ENCODE data around the gene ANO10.

The ANO10 gene

DNA sequence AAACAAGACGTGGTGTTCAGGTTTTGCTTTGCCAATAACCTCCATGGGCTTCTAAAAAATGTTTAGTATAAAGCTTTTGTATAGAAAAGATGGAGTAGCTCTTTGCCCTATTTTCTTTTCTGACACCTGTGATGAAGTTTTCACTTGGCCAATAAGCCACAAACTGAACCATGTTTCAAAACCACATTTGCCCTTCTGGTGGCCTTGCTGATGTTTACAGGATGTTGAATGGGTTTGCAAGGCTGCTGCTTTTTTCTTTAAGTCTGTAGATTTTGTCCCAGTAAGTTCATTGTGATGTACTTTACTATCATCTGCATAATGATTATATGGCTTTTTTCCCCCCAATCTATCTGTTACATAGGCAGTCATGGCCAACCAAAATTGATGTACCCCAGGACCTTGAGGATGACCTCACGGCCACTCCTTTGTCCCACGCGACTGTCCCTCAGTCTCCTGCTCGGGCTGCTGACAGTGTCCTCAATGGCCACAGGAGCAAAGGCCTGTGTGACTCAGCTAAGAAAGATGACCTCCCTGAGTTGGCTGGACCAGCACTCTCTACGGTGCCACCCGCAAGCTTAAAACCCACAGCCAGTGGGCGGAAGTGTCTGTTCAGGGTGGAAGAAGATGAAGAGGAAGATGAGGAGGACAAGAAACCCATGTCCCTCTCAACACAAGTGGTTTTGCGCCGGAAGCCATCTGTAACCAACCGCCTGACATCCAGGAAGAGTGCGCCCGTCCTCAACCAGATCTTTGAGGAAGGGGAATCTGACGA, 274.6 kb downstream of the ANO10 start:
- DNase-seq = no peak
- intact Hi-C loops (cut with DNase I) = no loop called here

DNA sequence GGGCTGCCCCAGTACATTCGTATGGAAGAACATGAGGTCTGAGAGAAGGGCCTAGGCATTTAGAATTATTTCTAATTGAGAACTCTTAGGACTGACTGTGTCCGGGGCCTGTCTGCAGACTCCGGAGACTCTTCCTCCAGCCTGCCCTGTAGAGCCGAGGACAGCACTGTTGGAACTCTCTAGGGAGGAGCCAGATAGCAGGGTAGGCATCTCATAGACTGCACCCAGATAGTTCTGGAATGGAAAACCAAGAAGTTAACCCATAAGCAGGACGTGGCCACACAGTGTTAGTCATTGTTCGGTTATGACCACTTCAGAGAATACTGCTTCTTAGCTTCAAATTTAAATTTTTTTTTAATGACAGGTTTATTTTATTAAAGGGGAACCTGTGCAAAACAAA, 275.9 kb downstream of the ANO10 start:
- no peak for DNase-seq
- intact Hi-C loops (cut with DNase I) = no loop called here

DNA sequence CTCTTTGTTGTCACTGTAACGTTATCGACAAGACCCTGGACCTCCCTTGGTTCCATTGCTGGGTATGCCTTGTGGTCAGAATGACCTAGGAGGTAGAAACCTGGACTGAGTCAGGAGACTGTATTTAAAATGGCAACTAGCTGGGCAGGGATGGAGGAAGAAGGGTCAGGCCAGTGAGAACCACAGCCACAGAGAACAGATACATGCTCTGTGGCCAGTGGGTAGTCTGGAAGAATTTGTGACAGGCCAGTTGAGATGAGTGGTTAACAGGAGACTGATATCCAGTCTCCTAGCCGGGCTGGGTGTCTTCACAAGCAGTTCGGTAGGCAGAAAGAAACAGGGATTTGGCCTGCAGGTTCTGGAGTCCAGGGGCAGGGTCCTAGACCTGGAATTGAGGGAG, 276.6 kb downstream of the ANO10 start:
- no peak for DNase-seq
- intact Hi-C loops (cut with DNase I) = no loop called here

DNA sequence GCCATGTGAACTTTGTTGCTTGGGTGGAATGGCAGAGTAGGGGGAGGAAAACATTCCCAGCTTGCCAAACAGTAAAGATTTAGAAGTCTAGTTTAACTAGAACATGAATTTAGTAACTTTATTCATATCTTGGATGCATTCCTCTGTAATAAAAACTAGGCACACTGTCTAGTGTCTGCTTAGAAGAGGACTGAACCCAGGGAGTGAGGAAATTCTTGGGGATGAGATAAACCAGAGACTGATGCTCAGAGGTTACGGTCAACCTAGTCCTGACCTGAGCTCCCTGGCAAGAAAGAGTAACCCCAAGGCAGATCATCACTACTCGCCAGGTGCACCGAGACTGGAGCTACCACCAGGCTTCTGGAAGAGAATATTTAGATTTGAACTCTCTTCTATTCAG, 277.3 kb downstream of the ANO10 start:
- intact Hi-C loops (cut with DNase I) = no loop called here
- DNase-seq = no peak

DNA sequence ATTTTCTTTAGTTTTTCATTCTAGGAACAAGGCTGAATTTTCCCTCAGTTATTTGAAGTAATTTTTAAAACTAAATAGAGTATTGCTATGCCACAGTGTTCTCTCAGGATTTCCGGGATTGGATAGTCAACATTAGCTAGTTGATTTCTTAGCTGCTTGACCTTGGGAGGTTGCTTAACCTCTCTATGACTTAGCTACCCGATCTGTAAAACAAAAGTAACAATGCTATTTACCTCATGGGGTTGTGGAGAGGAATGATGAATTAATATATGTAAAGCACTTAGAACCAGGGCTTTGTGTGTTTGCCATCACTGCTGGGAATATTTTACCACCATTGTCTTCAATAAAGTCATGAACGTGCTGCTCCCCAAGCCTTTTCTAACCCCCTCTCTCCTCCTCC, 278.0 kb downstream of the ANO10 start:
- DNase-seq = no peak
- intact Hi-C loops (cut with DNase I) = no loop called here

DNA sequence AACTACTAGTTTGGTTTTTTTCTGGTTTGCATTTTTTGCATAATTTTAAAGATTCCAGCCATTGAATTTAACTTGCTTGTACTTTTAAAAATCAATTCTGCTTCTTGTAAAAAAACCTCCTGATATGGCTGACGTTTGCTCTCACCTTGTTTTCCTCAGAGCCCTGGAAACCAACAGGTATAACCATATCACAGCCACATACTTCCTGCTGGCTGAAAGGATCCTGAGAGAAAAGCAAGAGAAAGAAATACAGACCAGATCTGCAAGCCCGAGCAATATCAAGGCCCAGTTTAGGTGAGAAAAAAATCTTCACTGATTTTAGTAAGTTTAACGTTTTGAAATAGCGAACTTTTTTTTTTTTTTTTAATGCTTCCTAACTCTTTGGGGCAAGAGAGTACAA, 278.6 kb downstream of the ANO10 start:
- no peak for DNase-seq
- intact Hi-C loops (cut with DNase I) = no loop called here

DNA sequence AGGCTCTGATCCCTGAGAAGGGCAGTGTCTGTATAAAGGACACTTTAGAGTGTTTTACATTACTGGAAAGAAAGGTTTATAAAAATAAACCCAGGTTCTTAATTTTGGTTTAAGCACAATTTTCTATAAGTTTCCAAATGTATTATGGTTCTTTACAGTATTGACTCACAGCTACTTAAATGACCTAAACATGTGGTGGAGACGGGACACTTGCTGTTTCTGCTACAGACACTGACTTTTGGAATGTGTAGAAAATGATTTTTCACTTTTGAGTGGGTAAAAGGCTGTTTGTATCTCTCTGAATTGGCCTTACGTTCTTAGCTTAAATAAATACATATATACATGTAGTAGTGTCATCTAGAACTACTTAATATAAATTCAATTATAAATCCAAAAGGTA, 280.0 kb downstream of the ANO10 start:
- intact Hi-C loops (cut with DNase I) = no loop called here

DNA sequence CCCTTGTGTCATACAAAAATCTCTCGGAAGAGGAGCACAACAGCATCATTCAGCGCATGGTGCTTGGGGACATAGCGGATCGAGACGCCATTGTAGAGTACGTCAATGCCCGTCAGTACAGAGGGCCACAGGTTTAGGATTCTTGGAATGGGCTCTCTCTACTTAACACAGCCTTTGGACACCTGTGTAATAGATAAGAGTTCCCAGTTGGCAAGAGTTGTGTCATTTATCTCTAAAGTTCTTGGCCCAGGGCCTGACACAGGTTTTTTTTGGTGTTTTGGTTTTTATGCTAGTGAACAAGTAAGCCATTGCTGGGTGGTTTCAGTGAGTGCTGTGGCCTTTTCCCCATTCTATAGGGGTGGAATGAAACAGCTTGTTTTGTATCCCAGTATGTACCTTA, 281.4 kb downstream of the ANO10 start:
- no peak for DNase-seq
- intact Hi-C loops (cut with DNase I) = no loop called here

More for the DNA sequence above, 280.0 kb downstream of the ANO10 start:
- DNase-seq = no peak

DNA sequence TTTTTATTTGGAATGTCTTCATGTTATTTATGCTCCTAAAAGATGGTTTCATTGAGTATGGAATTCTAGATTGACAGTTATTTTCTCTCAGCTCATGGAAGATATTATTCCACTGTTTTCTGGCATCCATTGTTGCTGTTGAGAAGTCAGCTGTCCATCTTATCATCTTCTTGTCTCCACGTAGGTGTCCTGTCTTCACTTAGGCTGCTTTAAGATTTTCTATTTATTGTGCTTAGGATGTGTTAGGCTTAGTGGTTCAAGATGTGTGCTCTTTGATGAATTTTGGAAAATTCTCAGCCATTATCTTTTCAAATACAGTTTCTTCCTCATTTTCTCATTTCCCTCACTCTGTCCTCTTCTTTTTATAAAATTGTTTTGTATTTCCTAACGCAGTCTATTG, 283.5 kb downstream of the ANO10 start:
- no peak for DNase-seq
- intact Hi-C loops (cut with DNase I) = no loop called here

DNA sequence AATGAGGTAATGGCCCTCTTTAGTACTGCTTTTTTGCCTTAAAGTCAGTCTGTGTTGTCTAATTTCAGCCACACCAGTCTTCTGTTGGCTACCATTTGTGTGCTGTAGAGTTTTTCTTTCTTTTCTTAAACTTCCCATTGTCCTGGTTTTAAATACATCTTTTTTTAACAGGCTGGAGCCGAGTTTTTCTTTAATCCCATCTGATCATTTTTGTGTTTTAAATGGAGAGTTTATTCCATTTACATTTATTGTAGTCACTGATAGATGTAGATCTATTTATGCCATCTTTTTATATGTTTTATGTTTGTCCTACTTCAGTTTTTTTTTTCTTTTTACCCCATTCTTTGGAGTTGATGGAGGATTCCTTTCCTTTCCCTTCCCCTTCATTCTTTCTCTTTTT, 286.0 kb downstream of the ANO10 start:
- no peak for DNase-seq
- intact Hi-C loops (cut with DNase I) = no loop called here

DNA sequence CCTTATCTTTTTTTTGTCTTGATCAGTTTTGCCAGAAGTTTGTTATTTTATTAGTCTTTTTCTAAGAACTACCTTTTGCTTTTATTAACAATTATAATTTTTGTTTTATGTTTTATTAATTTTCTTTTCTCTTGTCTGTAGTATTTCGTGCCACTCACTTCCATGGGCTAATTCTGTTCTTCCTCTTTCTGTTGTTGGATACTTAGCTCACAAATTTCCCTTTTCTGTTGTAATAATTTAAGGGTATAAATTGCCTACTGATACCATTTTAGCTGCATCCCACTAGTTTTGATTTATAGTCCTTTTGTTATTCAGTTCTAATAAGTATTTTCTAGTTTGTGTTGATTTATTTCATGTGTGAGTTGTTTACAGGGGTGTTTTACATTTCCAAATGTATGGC, 286.8 kb downstream of the ANO10 start:
- intact Hi-C loops (cut with DNase I) = no loop called here
- no peak for DNase-seq

DNA sequence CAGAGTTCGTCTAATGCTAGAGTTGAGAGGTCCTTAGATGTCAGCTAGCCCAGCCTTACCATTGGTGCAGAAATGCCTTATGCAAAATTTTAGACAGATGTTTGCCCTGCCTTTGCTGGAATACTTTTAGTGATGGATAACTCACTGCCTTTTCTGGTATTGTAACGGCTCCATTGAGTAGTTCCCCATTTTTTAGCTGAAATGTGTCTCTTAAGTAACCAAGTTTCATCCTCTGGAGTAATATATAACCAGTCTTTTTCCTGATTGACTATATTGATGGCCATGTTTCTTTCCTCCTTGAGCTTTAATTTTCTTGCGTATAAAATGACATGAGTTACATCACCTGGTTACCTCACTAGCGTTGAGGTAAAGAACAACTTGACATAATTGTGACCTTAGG, 290.4 kb downstream of the ANO10 start:
- no peak for DNase-seq
- intact Hi-C loops (cut with DNase I) = no loop called here

DNA sequence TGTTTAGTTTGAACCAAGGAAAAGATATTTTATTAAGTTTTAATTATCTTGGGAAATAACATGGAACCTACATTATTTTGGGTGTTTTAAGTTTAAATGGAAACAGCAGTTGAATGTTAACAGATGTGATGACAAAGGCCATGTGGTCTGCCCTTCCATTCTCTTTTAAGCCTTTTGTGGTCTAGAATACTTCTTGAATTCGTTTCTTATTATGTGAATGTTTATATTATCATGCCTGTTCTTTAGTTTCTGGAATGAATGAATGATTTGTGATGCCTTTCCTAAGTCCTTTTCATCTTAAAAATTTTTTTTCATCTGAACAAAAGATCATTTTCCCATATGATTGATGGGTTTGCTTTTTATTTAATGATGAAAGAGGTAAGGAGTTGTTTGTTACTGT, 290.8 kb downstream of the ANO10 start:
- no peak for DNase-seq
- intact Hi-C loops (cut with DNase I) = no loop called here

DNA sequence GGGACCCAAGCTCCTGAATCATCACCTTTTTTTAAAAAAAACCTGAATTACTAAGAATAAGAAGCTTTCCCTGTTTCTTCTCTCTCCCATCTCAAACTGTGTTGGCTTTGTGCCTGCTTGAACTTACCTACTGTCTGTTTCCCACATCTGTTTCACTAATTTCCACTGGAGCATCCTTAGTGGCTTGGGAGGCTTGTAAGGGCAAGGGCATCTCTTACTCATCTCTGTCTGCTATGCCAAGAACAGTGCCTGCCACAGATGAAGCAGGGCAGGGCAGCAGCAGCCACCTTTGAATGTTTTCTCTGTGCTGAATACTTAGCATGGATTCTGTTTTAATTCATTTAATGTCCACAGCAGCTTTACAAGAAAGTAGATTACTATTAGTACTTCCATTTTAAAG, 293.2 kb downstream of the ANO10 start:
- intact Hi-C loops (cut with DNase I) = no loop called here

DNA sequence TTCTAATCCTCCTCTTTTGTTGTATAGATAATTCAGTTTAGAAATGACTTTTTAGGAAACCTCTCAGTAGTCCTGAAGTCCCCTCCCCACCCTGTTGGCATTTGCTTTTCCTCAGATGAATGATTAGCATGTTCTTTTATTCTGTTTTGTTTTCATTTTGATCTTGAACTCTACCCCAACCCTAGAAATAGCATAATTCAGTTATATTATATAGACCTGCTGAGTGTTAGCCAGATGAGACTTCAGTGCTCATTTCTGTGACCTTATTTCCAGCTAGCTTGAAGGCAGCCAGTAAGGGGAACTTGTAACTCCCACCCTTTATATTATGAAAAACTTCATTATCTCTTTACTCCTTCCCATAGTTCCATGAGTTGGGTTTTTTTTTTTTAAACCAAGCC, 294.2 kb downstream of the ANO10 start:
- DNase-seq = no peak
- intact Hi-C loops (cut with DNase I) = no loop called here

More for the DNA sequence above, 293.2 kb downstream of the ANO10 start:
- no peak for DNase-seq

DNA sequence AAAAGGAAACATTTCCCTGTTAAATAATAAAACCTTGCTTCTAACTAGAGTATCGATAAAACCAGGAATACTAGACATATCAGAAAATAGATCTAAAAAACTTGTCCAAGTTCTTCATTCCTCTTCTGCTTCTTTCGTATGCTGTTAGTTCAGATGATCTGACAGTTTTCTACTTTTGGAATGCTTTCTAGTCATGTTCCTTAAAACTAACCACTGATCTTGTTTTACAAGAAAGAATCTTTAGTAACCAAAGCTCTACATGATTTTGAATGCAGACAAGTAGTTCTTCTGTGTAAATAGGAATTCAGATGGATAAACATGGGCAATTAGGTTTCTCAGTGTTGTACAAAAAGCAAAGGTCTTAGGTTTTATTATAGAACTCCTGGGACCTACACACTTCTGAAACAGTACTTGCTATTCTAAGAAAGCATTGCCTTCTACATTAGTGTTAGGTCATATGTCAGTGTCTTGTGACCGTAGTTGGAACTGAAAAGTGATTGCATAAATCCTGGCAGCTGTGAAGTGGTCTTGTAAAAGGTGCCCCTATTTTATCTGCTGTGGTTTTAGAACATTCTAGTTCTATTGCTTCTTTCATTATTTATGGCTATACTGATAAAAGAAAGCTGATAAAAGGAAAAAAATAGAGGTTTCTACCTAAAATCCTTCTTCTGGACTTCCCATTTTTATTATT, 294.8 kb downstream of the ANO10 start:
- DNase-seq = no peak
- intact Hi-C loops (cut with DNase I) = no loop called here

DNA sequence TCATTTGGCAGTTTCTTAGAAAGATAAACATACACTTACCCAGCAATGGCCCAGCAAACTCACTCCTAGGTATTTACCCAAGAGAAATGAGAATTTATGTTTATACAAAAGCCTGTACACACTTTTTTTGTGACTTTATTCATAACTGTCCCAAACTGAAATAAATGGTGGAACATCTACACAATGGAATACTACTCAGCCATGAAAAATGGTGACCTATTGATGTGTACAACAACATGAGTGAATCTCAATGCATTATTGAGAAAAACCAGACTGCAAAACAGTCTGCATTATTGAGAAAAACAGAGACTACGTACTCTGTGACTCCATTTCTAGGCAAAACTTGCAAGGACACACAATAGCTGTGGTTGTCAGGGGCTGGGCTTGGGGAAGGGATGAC, 298.3 kb downstream of the ANO10 start:
- intact Hi-C loops (cut with DNase I) = no loop called here

DNA sequence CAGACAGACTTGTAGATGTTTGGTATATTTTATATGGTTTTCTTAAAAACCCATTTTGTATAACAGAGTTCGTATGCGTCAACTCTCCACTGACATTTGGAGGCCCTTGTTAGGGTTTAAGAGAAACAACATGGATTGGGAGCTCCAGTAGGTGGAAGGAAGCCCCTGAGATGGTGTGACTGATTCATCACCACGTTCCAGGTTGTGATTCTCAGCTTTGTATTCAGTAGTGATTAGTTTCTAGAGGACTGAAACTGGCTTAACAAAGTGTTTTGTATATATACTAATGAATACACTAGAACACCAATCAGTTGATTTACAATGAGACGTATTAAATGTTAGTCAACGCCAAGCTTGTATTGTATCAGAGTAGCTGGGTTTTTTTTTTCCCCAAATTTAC, 301.5 kb downstream of the ANO10 start:
- intact Hi-C loops (cut with DNase I) = no loop called here
- no peak for DNase-seq

More for the DNA sequence above, 298.3 kb downstream of the ANO10 start:
- no peak for DNase-seq

DNA sequence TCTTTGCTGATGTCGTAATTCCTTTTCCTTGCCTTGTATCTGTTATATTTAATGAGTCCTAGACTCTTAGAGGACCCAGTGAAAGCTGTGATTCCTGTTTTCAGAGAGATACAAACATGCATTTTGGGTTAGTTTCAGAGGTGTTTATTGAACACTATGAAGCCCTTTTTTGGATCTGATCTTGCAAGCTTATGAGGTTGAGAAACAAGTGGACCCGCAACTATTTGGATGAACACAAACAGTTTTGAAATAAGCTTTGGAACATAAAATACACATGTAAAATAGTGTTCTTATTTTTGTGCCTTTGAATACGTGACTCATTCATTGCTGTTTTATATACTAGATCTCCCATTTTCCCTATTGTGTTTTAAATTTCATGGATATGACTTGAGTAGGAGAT, 302.0 kb downstream of the ANO10 start:
- intact Hi-C loops (cut with DNase I) = no loop called here
- no peak for DNase-seq

DNA sequence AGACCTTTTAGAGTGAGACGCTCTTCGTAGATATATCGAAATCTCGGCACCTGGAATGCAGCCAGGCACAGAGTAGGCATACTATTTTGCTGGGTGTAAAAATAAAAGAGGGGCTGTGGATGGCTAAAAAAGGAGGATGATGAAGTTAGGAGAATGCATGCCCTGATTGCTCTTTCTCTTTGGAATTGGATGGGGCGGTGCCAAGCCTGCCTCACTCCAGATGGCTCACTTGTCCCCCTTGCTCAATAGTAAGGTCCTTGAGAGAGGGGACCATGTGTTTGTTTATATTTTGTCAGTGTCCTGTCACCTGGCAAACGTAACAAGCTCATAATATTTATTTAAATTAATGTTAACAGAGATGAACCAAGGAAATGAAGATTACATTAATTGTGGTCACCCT, 302.4 kb downstream of the ANO10 start:
- intact Hi-C loops (cut with DNase I) = no loop called here
- DNase-seq = no peak

Measured in head of caudate nucleus (tissue), 42 donors.